Measurements from ENCODE around the gene EXOSC2.

EXOSC2 gene

GRCh38 chr9:130662099-130662969, 31.2 kb upstream of the EXOSC2 start:
- H3K9me3 ChIP-seq (ENCODE audit: control insufficient read depth in 2 of 2, low read length in 2 of 2), result no peaks in the 10 kb centered on the region
- H3K27me3 ChIP-seq (ENCODE audit: control insufficient read depth in 1 of 2, insufficient read depth in 2 of 2, low read length in 2 of 2), result peaks cover 70 to 92% of the 10 kb centered on the region in 2 donors
- no peaks in the 10 kb centered on the region for H3K36me3 ChIP-seq (ENCODE audit: control insufficient read depth in 2 of 2, insufficient read depth in 2 of 2, low read length in 2 of 2)
- H3K9ac ChIP-seq (ENCODE audit: low read length in 2 of 2), result no peak overlapping the region
- no peak overlapping the region for H3K27ac ChIP-seq (ENCODE audit: low read length)
- peaks cover 55% of the 10 kb centered on the region for H3K4me1 ChIP-seq (ENCODE audit: control insufficient read depth, insufficient read depth, low read length)
- H3K4me3 ChIP-seq (ENCODE audit: low read length in 2 of 2), result peak overlapping the region in 1 of 2 donors; percentile 55

- H3K4me3 ChIP-seq (ENCODE audit: low read length in 2 of 2), result peak overlapping the region; percentile 25 to 55
- H3K4me1 ChIP-seq (ENCODE audit: control insufficient read depth, insufficient read depth, low read length), result peaks cover 55% of the 10 kb centered on the region
- H3K27ac ChIP-seq (ENCODE audit: low read length), result no peak overlapping the region
- no peaks in the 10 kb centered on the region for H3K9me3 ChIP-seq (ENCODE audit: control insufficient read depth in 2 of 2, low read length in 2 of 2)
- H3K36me3 ChIP-seq (ENCODE audit: control insufficient read depth in 2 of 2, insufficient read depth in 2 of 2, low read length in 2 of 2), result no peaks in the 10 kb centered on the region
- no peak overlapping the region for H3K9ac ChIP-seq (ENCODE audit: low read length in 2 of 2)
- peaks cover 68 to 95% of the 10 kb centered on the region in 2 donors for H3K27me3 ChIP-seq (ENCODE audit: control insufficient read depth in 1 of 2, insufficient read depth in 2 of 2, low read length in 2 of 2)
Observed at GRCh38 chr9:130662970-130663257, 30.7 kb upstream of the EXOSC2 start.

GRCh38 chr9:130663258-130663976, 30.2 kb upstream of the EXOSC2 start:
- no peak overlapping the region for H3K27ac ChIP-seq (ENCODE audit: low read length)
- H3K4me3 ChIP-seq (ENCODE audit: low read length in 2 of 2), result peak overlapping the region; percentile 25 to 55
- H3K27me3 ChIP-seq (ENCODE audit: control insufficient read depth in 1 of 2, insufficient read depth in 2 of 2, low read length in 2 of 2), result peaks cover 66 to 94% of the 10 kb centered on the region in 2 donors
- no peaks in the 10 kb centered on the region for H3K36me3 ChIP-seq (ENCODE audit: control insufficient read depth in 2 of 2, insufficient read depth in 2 of 2, low read length in 2 of 2)
- no peaks in the 10 kb centered on the region for H3K9me3 ChIP-seq (ENCODE audit: control insufficient read depth in 2 of 2, low read length in 2 of 2)
- H3K9ac ChIP-seq (ENCODE audit: low read length in 2 of 2), result no peak overlapping the region
- peaks cover 55% of the 10 kb centered on the region for H3K4me1 ChIP-seq (ENCODE audit: control insufficient read depth, insufficient read depth, low read length)

- Histone ChIP-seq H3K36me3 (ENCODE audit: control insufficient read depth in 2 of 2, insufficient read depth in 2 of 2, low read length in 2 of 2) (no peaks in the 10 kb centered on the region), H3K4me1 (ENCODE audit: control insufficient read depth, insufficient read depth, low read length) (peaks cover 55% of the 10 kb centered on the region), H3K4me3 (ENCODE audit: low read length in 2 of 2) (peak overlapping the region in 1 of 2 donors; percentile 44), H3K9me3 (ENCODE audit: control insufficient read depth in 2 of 2, low read length in 2 of 2) (no peaks in the 10 kb centered on the region), H3K27ac (ENCODE audit: low read length) (no peak overlapping the region), H3K27me3 (ENCODE audit: control insufficient read depth in 1 of 2, insufficient read depth in 2 of 2, low read length in 2 of 2) (peaks cover 61 to 92% of the 10 kb centered on the region in 2 donors), H3K9ac (ENCODE audit: low read length in 2 of 2) (no peak overlapping the region)
Observed at GRCh38 chr9:130663977-130664250, 29.7 kb upstream of the EXOSC2 start.

GRCh38 chr9:130664251-130665028, 29.1 kb upstream of the EXOSC2 start, which contains the start of gene PRDM12:
TSS of gene PRDM12 (plus strand) at chr9:130664594. CDS start at chr9:130664654, 60 bp downstream.
- Histone ChIP-seq H3K27me3 (ENCODE audit: control insufficient read depth in 1 of 2, insufficient read depth in 2 of 2, low read length in 2 of 2) (peaks cover 56 to 87% of the 10 kb centered on the region in 2 donors), H3K27ac (ENCODE audit: low read length) (no peak within 1 kb of the TSS), H3K9ac (ENCODE audit: low read length in 2 of 2) (no peak within 1 kb of the TSS), H3K9me3 (ENCODE audit: control insufficient read depth in 2 of 2, low read length in 2 of 2) (no peaks in the 10 kb centered on the region), H3K4me3 (ENCODE audit: low read length in 2 of 2) (peak within 1 kb of the TSS in 1 of 2 donors; percentile 55), H3K36me3 (ENCODE audit: control insufficient read depth in 2 of 2, insufficient read depth in 2 of 2, low read length in 2 of 2) (no peaks in the 10 kb centered on the region), H3K4me1 (ENCODE audit: control insufficient read depth, insufficient read depth, low read length) (peaks cover 55% of the 10 kb centered on the region)

- no peak overlapping the region for H3K4me3 ChIP-seq (ENCODE audit: low read length in 2 of 2)
- peaks cover 53 to 81% of the 10 kb centered on the region in 2 donors for H3K27me3 ChIP-seq (ENCODE audit: control insufficient read depth in 1 of 2, insufficient read depth in 2 of 2, low read length in 2 of 2)
- H3K9ac ChIP-seq (ENCODE audit: low read length in 2 of 2), result no peak overlapping the region
- no peaks in the 10 kb centered on the region for H3K36me3 ChIP-seq (ENCODE audit: control insufficient read depth in 2 of 2, insufficient read depth in 2 of 2, low read length in 2 of 2)
- peaks cover 53% of the 10 kb centered on the region for H3K4me1 ChIP-seq (ENCODE audit: control insufficient read depth, insufficient read depth, low read length)
- no peaks in the 10 kb centered on the region for H3K9me3 ChIP-seq (ENCODE audit: control insufficient read depth in 2 of 2, low read length in 2 of 2)
- H3K27ac ChIP-seq (ENCODE audit: low read length), result no peak overlapping the region
Observed at GRCh38 chr9:130665029-130665430, 28.6 kb upstream of the EXOSC2 start.

- Histone ChIP-seq H3K27ac (ENCODE audit: low read length) (no peak overlapping the region), H3K27me3 (ENCODE audit: control insufficient read depth in 1 of 2, insufficient read depth in 2 of 2, low read length in 2 of 2) (peaks cover 53 to 76% of the 10 kb centered on the region in 2 donors), H3K4me3 (ENCODE audit: low read length in 2 of 2) (peak overlapping the region in 1 of 2 donors; percentile 29), H3K9ac (ENCODE audit: low read length in 2 of 2) (no peak overlapping the region), H3K9me3 (ENCODE audit: control insufficient read depth in 2 of 2, low read length in 2 of 2) (no peaks in the 10 kb centered on the region), H3K36me3 (ENCODE audit: control insufficient read depth in 2 of 2, insufficient read depth in 2 of 2, low read length in 2 of 2) (no peaks in the 10 kb centered on the region), H3K4me1 (ENCODE audit: control insufficient read depth, insufficient read depth, low read length) (peaks cover 47% of the 10 kb centered on the region)
Observed at GRCh38 chr9:130665431-130666392, 27.9 kb upstream of the EXOSC2 start.

GRCh38 chr9:130666393-130667119, 27.0 kb upstream of the EXOSC2 start:
- Histone ChIP-seq H3K27ac (ENCODE audit: low read length) (no peak overlapping the region), H3K36me3 (ENCODE audit: control insufficient read depth in 2 of 2, insufficient read depth in 2 of 2, low read length in 2 of 2) (no peaks in the 10 kb centered on the region), H3K9ac (ENCODE audit: low read length in 2 of 2) (no peak overlapping the region), H3K4me1 (ENCODE audit: control insufficient read depth, insufficient read depth, low read length) (peaks cover 39% of the 10 kb centered on the region), H3K27me3 (ENCODE audit: control insufficient read depth in 1 of 2, insufficient read depth in 2 of 2, low read length in 2 of 2) (peaks cover 49 to 67% of the 10 kb centered on the region in 2 donors), H3K9me3 (ENCODE audit: control insufficient read depth in 2 of 2, low read length in 2 of 2) (no peaks in the 10 kb centered on the region), H3K4me3 (ENCODE audit: low read length in 2 of 2) (no peak overlapping the region)

- H3K9ac ChIP-seq (ENCODE audit: low read length in 2 of 2), result no peak overlapping the region
- no peaks in the 10 kb centered on the region for H3K36me3 ChIP-seq (ENCODE audit: control insufficient read depth in 2 of 2, insufficient read depth in 2 of 2, low read length in 2 of 2)
- no peak overlapping the region for H3K27ac ChIP-seq (ENCODE audit: low read length)
- peaks cover 38% of the 10 kb centered on the region for H3K4me1 ChIP-seq (ENCODE audit: control insufficient read depth, insufficient read depth, low read length)
- H3K27me3 ChIP-seq (ENCODE audit: control insufficient read depth in 1 of 2, insufficient read depth in 2 of 2, low read length in 2 of 2), result peaks cover 43 to 62% of the 10 kb centered on the region in 2 donors
- no peaks in the 10 kb centered on the region for H3K9me3 ChIP-seq (ENCODE audit: control insufficient read depth in 2 of 2, low read length in 2 of 2)
- no peak overlapping the region for H3K4me3 ChIP-seq (ENCODE audit: low read length in 2 of 2)
Observed at GRCh38 chr9:130667120-130667435, 26.5 kb upstream of the EXOSC2 start.

All from stomach smooth muscle (tissue), 2 donors.